DOHH2 (cell line): ENCODE data around the gene SCAMP1.
"Not testable (repeated sequence)": the region's sequence is repeated elsewhere in the genome, so short reads cannot be mapped to it uniquely, and the experiment has no call there.

Source experiments
- EZH2phosphoT487 ChIP-seq: fragments of 200-600 bp; sonication (generic); IDR thresholded peaks from 2 replicates; pipeline ENCODE4 v1.6.1; 2017; ENCODE audit warnings: borderline replicate concordance, mild to moderate bottlenecking, antibody characterized with exemption, low read length, moderate library complexity, mixed read lengths
- TF ChIP-seq, protein P1 (sequence below): fragments of 200-600 bp; sonication (generic); IDR thresholded peaks from one replicate; pipeline ENCODE4 v1.5.1; 2014; ENCODE audit warnings: antibody characterized with exemption, mild to moderate bottlenecking, low read depth, low read length; ENCODE audit not compliant: poor library complexity, severe bottlenecking

DNA sequence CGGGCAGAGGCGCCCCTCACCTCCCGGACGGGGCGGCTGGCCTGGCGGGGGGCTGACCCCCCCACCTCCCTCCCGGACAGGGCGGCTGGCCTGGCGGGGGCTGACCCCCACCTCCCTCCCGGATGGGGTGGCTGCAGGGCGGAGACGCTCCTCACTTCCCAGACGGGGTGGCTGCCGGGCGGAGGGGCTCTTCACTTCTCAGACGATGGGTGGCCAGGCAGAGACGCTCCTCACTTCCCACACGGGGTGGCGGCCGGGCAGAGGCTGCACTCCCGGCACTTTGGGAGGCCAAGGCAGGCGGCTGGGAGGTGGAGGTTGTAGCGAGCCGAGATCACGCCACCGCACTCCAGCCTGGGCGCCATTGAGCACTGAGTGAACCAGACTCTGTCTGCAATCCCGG, 30.9 kb downstream of the SCAMP1 start:
- TF ChIP-seq, protein P1, sequence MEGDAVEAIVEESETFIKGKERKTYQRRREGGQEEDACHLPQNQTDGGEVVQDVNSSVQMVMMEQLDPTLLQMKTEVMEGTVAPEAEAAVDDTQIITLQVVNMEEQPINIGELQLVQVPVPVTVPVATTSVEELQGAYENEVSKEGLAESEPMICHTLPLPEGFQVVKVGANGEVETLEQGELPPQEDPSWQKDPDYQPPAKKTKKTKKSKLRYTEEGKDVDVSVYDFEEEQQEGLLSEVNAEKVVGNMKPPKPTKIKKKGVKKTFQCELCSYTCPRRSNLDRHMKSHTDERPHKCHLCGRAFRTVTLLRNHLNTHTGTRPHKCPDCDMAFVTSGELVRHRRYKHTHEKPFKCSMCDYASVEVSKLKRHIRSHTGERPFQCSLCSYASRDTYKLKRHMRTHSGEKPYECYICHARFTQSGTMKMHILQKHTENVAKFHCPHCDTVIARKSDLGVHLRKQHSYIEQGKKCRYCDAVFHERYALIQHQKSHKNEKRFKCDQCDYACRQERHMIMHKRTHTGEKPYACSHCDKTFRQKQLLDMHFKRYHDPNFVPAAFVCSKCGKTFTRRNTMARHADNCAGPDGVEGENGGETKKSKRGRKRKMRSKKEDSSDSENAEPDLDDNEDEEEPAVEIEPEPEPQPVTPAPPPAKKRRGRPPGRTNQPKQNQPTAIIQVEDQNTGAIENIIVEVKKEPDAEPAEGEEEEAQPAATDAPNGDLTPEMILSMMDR: not testable (repeated sequence)
- not testable (repeated sequence) for TF ChIP-seq EZH2phosphoT487
